OCI-LY7 (cell line): ENCODE results near the gene MYMX. TPM values are rescaled to one million over a fixed set of nuclear protein-coding genes. Genes with fewer than 3 reads are reported as not detected.

Source experiments
- BruUV-seq: library from RNA; stranded (reverse); fragments of 400-500 nt; replicated peaks from 2 replicates; lab custom pipeline; 2021; lab: Mats Ljungman, UMichigan
- CTCF ChIA-PET: fragments of 300-600 bp; sonication (Branson Sonifier 250); formaldehyde crosslinking; loops from one replicate; lab custom pipeline; 2022; ENCODE audit warnings: antibody characterized with exemption; ENCODE audit not compliant: unreplicated experiment; lab: Charles Lee
- POLR2A ChIA-PET: fragments of 300-600 bp; sonication (Branson Sonifier 250); formaldehyde crosslinking; loops from one replicate; lab custom pipeline; 2022; ENCODE audit warnings: antibody characterized with exemption; lab: Charles Lee
- DNase-seq: peaks from one replicate; pipeline ENCODE4 v3.0.0-alpha.2; 2015; ENCODE audit warnings: low spot score
- H2AFZ ChIP-seq: fragments of 200-600 bp; sonication (generic), shearing (Covaris generic); 2 replicates; pipeline ENCODE4 v1.6.1; 2014; ENCODE audit warnings: mild to moderate bottlenecking, antibody characterized with exemption, low read length, moderate library complexity
- H3K27ac ChIP-seq: fragments of 200-600 bp; sonication (generic); 2 replicates; pipeline ENCODE4 v1.5.1; 2014; ENCODE audit warnings: mixed run types, low read depth, mild to moderate bottlenecking, moderate library complexity, low read length, inconsistent platforms; ENCODE audit not compliant: poor library complexity, severe bottlenecking
- H3K36me3 ChIP-seq: fragments of 200-600 bp; sonication (generic); 2 replicates; pipeline ENCODE4 v1.6.1; 2014; ENCODE audit warnings: mild to moderate bottlenecking, antibody characterized with exemption, low read length, moderate library complexity, mixed read lengths; ENCODE audit not compliant: insufficient read depth
- H3K4me1 ChIP-seq: fragments of 200-600 bp; sonication (generic); 2 replicates; pipeline ENCODE4 v1.5.1; 2014; ENCODE audit warnings: mild to moderate bottlenecking, low read length; ENCODE audit not compliant: insufficient read depth, poor library complexity, severe bottlenecking
- H3K4me2 ChIP-seq: fragments of 200-600 bp; sonication (generic); 2 replicates; pipeline ENCODE4 v1.6.1; 2014; ENCODE audit warnings: mild to moderate bottlenecking, low read length
- H3K4me3 ChIP-seq: fragments of 200-600 bp; sonication (generic); 2 replicates; pipeline ENCODE4 v1.5.1; 2014; ENCODE audit warnings: mild to moderate bottlenecking, low read depth, low read length; ENCODE audit not compliant: poor library complexity, severe bottlenecking
- H3K79me2 ChIP-seq: fragments of 200-600 bp; sonication (generic); 2 replicates; pipeline ENCODE4 v1.6.1; 2016; ENCODE audit warnings: low read depth, mild to moderate bottlenecking, low read length, moderate library complexity, mixed read lengths; ENCODE audit not compliant: insufficient read depth
- H3K9me2 ChIP-seq: fragments of 200-600 bp; sonication (generic); 2 replicates; pipeline ENCODE4 v1.6.1; 2016; ENCODE audit warnings: mild to moderate bottlenecking, low read length, mixed read lengths; ENCODE audit not compliant: insufficient read depth
- H3K9me3 ChIP-seq: fragments of 200-600 bp; sonication (generic); 2 replicates; pipeline ENCODE4 v1.6.1; 2014; ENCODE audit warnings: mild to moderate bottlenecking, mixed run types, low read length, mixed read lengths
- H4K20me1 ChIP-seq: fragments of 200-600 bp; sonication (generic); 2 replicates; pipeline ENCODE4 v1.6.1; 2014; ENCODE audit warnings: mild to moderate bottlenecking, antibody characterized with exemption, low read length, moderate library complexity, mixed read lengths; ENCODE audit not compliant: insufficient read depth
- EZH2phosphoT487 ChIP-seq: fragments of 200-600 bp; sonication (generic); IDR thresholded peaks from 2 replicates; pipeline ENCODE4 v1.6.1; 2018; ENCODE audit warnings: low read depth, borderline replicate concordance, mild to moderate bottlenecking, mixed run types, antibody characterized with exemption, low read length, moderate library complexity, mixed read lengths
- intact Hi-C: fragments of 100-400 bp; cut with micrococcal nuclease; formaldehyde crosslinking; loops from one replicate; pipeline ENCODE4 v1.10.0; 2022; ENCODE audit not compliant: unreplicated experiment
- total RNA-seq, 2 experiments: library from RNA; depleted of rRNA in 1 of 2; stranded (reverse); fragments of >200 nt in 1 of 2; shearing (Covaris generic) in 1 of 2; gene quantifications; 2 replicates each; pipeline ENCODE4 v1.2.3, GENCODE V29; 2014 to 2022
- TF ChIP-seq, protein P1 (sequence below): fragments of 200-600 bp; sonication (generic); conservative IDR thresholded peaks from 2 replicates; pipeline ENCODE4 v1.5.1; 2014; ENCODE audit warnings: mild to moderate bottlenecking, antibody characterized with exemption, low read length, moderate library complexity, mixed read lengths

The MYMX gene
- total RNA-seq, 2 experiments from 2014 or later = not detected

GRCh38 chr6:44255105-44255808 lies 38.5 kb downstream of the MYMX start:
- peaks cover 19% of the 10 kb centered on the region for H4K20me1 ChIP-seq
- peaks cover 69% of the 10 kb centered on the region for H3K4me1 ChIP-seq
- H3K4me3 ChIP-seq = peak overlapping the region; percentile 91
- H3K79me2 ChIP-seq = peaks cover 17% of the 10 kb centered on the region
- no peak for TF ChIP-seq EZH2phosphoT487
- TF ChIP-seq, protein P1, sequence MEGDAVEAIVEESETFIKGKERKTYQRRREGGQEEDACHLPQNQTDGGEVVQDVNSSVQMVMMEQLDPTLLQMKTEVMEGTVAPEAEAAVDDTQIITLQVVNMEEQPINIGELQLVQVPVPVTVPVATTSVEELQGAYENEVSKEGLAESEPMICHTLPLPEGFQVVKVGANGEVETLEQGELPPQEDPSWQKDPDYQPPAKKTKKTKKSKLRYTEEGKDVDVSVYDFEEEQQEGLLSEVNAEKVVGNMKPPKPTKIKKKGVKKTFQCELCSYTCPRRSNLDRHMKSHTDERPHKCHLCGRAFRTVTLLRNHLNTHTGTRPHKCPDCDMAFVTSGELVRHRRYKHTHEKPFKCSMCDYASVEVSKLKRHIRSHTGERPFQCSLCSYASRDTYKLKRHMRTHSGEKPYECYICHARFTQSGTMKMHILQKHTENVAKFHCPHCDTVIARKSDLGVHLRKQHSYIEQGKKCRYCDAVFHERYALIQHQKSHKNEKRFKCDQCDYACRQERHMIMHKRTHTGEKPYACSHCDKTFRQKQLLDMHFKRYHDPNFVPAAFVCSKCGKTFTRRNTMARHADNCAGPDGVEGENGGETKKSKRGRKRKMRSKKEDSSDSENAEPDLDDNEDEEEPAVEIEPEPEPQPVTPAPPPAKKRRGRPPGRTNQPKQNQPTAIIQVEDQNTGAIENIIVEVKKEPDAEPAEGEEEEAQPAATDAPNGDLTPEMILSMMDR = no peak
- no peak for DNase-seq
- no peaks in the 10 kb centered on the region for H3K9me3 ChIP-seq
- H3K36me3 ChIP-seq = peaks cover 87% of the 10 kb centered on the region
- no peak overlapping the region for H2AFZ ChIP-seq
- no peaks in the 10 kb centered on the region for H3K9me2 ChIP-seq
- intact Hi-C loops = no loop called here
- CTCF ChIA-PET = no interaction called here
- BruUV-seq = no TSS peak
- H3K27ac ChIP-seq = peak overlapping the region; percentile 64
- peak overlapping the region; percentile 100 for H3K4me2 ChIP-seq
- POLR2A ChIA-PET = interaction anchor here (1.4 to 2.1 kb wide), 2 partner anchors 8 to 13 kb away, joined by 4 to 19 read pairs; partner anchors contain the start of gene HSP90AB1

GRCh38 chr6:44255871-44256774 lies 39.4 kb downstream of the MYMX start:
- TF ChIP-seq EZH2phosphoT487 = no peak
- TF ChIP-seq, protein P1 = 0 out of 2 replicates have a peak, but pooled peaks have one; percentile 9
- H3K4me2 ChIP-seq = peak overlapping the region; percentile 100
- H3K9me3 ChIP-seq = no peaks in the 10 kb centered on the region
- H2AFZ ChIP-seq = no peak overlapping the region; the same call in 1 of the 2 replicates
- CTCF ChIA-PET = interaction anchor here (0.6 to 1.2 kb wide), 5 partner anchors 12 to 1875 kb away, joined by 3 to 4 read pairs (median 4); partner anchors contain the start of gene SLC29A1
- intact Hi-C loops = no loop called here
- H3K36me3 ChIP-seq = peaks cover 87% of the 10 kb centered on the region
- H4K20me1 ChIP-seq = peaks cover 11% of the 10 kb centered on the region; the same call in 1 of the 2 replicates
- BruUV-seq = no TSS peak
- H3K4me1 ChIP-seq = peaks cover 69% of the 10 kb centered on the region
- H3K4me3 ChIP-seq = peak overlapping the region; percentile 91
- DNase-seq = peak; percentile 34
- no peaks in the 10 kb centered on the region for H3K9me2 ChIP-seq
- POLR2A ChIA-PET = interaction anchor here (0.6 to 2.1 kb wide), 5 partner anchors 9 to 486 kb away, joined by 3 to 19 read pairs (median 4); partner anchors contain the start of genes HSP90AB1, SLC29A1 and VEGFA
- peak overlapping the region; percentile 64 for H3K27ac ChIP-seq
- peaks cover 12% of the 10 kb centered on the region; the same call in 1 of the 2 replicates for H3K79me2 ChIP-seq
